Keratinocyte (primary cell): ENCODE results near the gene ZHX3. TPM values are rescaled to one million over a fixed set of nuclear protein-coding genes. Genes with fewer than 3 reads are reported as not detected.

Experiments
- DNase-seq: peaks from one replicate; pipeline ENCODE4 v3.0.0-alpha.2; 2011; ENCODE audit warnings: low read depth, missing footprints, low spot score
- FAIRE-seq: peaks from 2 replicates; lab custom pipeline; 2011; peaks lifted over from hg19 to GRCh38; lab: Jason Lieb, UNC
- H2AFZ ChIP-seq: 2 replicates; pipeline ENCODE4 v1.6.0; 2012; ENCODE audit warnings: low read length, control low read depth, inconsistent platforms; ENCODE audit not compliant: control insufficient read depth
- H3K27ac ChIP-seq: 2 replicates; pipeline ENCODE4 v1.5.1; 2011; ENCODE audit warnings: low read length; ENCODE audit not compliant: control insufficient read depth, insufficient read depth
- H3K27me3 ChIP-seq: 3 replicates; pipeline ENCODE4 v1.6.0; 2011; ENCODE audit warnings: low read length; ENCODE audit not compliant: control insufficient read depth, insufficient read depth; ENCODE audit errors: extremely low read depth
- H3K36me3 ChIP-seq, 2 experiments: 2 replicates in 1 of 2; 3 replicates in 1 of 2; pipeline ENCODE4 v1.5.1; 2011; ENCODE audit warnings: low read length in 2 of 2, mild to moderate bottlenecking in 1 of 2; ENCODE audit not compliant: control insufficient read depth in 2 of 2, insufficient read depth in 2 of 2; ENCODE audit errors: extremely low read depth in 1 of 2
- H3K4me1 ChIP-seq: 3 replicates; pipeline ENCODE4 v1.5.1; 2011; ENCODE audit warnings: low read length; ENCODE audit not compliant: control insufficient read depth, insufficient read depth; ENCODE audit errors: extremely low read depth
- H3K4me2 ChIP-seq: 3 replicates; pipeline ENCODE4 v1.6.0; 2011; ENCODE audit warnings: low read depth, low read length; ENCODE audit not compliant: control insufficient read depth, insufficient read depth; ENCODE audit errors: extremely low read depth
- H3K4me3 ChIP-seq, 3 experiments: fragments of 200-600 bp in 1 of 3; sonication (generic) in 1 of 3; 2 replicates in 2 of 3; 3 replicates in 1 of 3; pipeline ENCODE4 v1.5.1; 2011 to 2016; ENCODE audit warnings: low read length in 3 of 3, mild to moderate bottlenecking in 3 of 3, control low read depth in 2 of 3, inconsistent platforms in 1 of 3, low read depth in 1 of 3, mixed read lengths in 1 of 3, mixed run types in 1 of 3, moderate library complexity in 1 of 3; ENCODE audit not compliant: control insufficient read depth in 2 of 3, insufficient read depth in 2 of 3; ENCODE audit errors: extremely low read depth in 1 of 3
- H3K79me2 ChIP-seq: 2 replicates; pipeline ENCODE4 v1.6.0; 2012; ENCODE audit warnings: low read length; ENCODE audit not compliant: control insufficient read depth, insufficient read depth
- H3K9ac ChIP-seq: 3 replicates; pipeline ENCODE4 v1.6.0; 2011; ENCODE audit warnings: low read length; ENCODE audit not compliant: control insufficient read depth, insufficient read depth; ENCODE audit errors: extremely low read depth
- H3K9me1 ChIP-seq: 3 replicates; pipeline ENCODE4 v1.6.0; 2011; ENCODE audit warnings: low read length; ENCODE audit not compliant: control insufficient read depth, insufficient read depth; ENCODE audit errors: extremely low read depth
- H3K9me3 ChIP-seq: 2 replicates; pipeline ENCODE4 v1.5.1; 2012; ENCODE audit warnings: low read depth, low read length; ENCODE audit not compliant: control insufficient read depth
- H4K20me1 ChIP-seq: 3 replicates; pipeline ENCODE4 v1.6.0; 2011; ENCODE audit warnings: low read length; ENCODE audit not compliant: control insufficient read depth, insufficient read depth; ENCODE audit errors: extremely low read depth
- EZH2 ChIP-seq: IDR thresholded peaks from one replicate; pipeline ENCODE4 v1.6.1; 2012; ENCODE audit warnings: inconsistent platforms, mild to moderate bottlenecking, low read length, moderate library complexity
- dilution Hi-C: fragments of 300-500 bp; cut with MboI; formaldehyde crosslinking; loops from one replicate; pipeline ENCODE4 v1.7.0; 2020; ENCODE audit warnings: low sequenced_read_pairs; ENCODE audit not compliant: extremely low pct_ligation_motif_present
- polyA plus RNA-seq, 5 experiments: library from polyadenylated mRNA; depleted of rRNA in 3 of 5; stranded (reverse) in 3 of 5; stranded (forward) in 1 of 5; unstranded in 1 of 5; fragments of >200 nt; gene quantifications; 1 replicate in 1 of 5; 2 replicates in 3 of 5; 3 replicates in 1 of 5; pipeline versions ENCODE4 v1.2.1 to v1.2.3, GENCODE V29; 2011 to 2012; ENCODE audit warnings: missing spikeins in 2 of 5, low read depth in 1 of 5, low replicate concordance in 1 of 5
- TF ChIP-seq, protein P1 (sequence below), 3 experiments: IDR thresholded peaks in 1 of 3; conservative IDR thresholded peaks in 1 of 3; optimal IDR thresholded peaks in 1 of 3; 2 replicates in 2 of 3; 3 replicates in 1 of 3; pipeline versions ENCODE3 to v1.5.1; 2011; ENCODE audit warnings: low read length in 3 of 3, mild to moderate bottlenecking in 3 of 3, moderate library complexity in 2 of 3, control low read depth in 1 of 3, inconsistent platforms in 1 of 3; ENCODE audit not compliant: insufficient read depth in 2 of 3; ENCODE audit errors: extremely low read depth in 1 of 3

The ZHX3 gene
- polyA plus RNA-seq, 1 donor (not counting 4 experiments of a cell fraction or from before 2014, with no cell fraction given): 16.5 TPM

DNA sequence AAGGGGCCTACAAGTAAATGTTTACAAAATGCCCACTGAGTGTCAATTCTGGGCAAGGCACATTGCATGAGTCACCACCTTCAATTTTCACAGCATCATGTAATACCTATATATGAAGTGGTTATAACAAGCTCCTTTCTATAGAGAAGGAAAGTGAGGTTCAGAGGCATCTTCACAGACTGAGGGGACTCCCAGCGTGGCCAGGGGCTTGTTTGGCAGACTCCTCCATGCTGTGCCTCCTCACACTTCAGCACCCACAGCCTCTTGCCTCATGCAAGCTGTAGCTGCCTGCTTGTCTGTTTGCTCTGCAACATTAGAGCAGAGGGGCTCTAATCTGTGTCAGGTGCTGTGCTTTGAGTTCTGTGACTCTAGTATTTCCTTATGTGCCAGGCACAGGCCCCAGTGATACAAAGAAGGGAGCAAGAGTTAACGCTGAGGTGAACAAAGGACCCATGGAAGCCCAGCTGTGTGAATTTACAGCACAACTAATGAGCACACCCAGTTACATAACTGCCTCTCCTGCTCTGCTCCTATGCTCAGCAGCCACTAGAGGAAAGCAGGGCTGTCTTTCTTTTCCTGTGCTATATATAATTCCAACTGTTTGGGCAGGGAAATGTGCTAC lies 72.3 kb downstream of the ZHX3 start:
- H3K4me2 ChIP-seq: no peak overlapping the region
- H4K20me1 ChIP-seq: no peaks in the 10 kb centered on the region
- TF ChIP-seq, protein P1, sequence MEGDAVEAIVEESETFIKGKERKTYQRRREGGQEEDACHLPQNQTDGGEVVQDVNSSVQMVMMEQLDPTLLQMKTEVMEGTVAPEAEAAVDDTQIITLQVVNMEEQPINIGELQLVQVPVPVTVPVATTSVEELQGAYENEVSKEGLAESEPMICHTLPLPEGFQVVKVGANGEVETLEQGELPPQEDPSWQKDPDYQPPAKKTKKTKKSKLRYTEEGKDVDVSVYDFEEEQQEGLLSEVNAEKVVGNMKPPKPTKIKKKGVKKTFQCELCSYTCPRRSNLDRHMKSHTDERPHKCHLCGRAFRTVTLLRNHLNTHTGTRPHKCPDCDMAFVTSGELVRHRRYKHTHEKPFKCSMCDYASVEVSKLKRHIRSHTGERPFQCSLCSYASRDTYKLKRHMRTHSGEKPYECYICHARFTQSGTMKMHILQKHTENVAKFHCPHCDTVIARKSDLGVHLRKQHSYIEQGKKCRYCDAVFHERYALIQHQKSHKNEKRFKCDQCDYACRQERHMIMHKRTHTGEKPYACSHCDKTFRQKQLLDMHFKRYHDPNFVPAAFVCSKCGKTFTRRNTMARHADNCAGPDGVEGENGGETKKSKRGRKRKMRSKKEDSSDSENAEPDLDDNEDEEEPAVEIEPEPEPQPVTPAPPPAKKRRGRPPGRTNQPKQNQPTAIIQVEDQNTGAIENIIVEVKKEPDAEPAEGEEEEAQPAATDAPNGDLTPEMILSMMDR (optimal IDR thresholded peaks at IDR 0.05 in 1 of 3, IDR thresholded peaks at IDR 0.05 in 1 of 3, conservative IDR thresholded peaks at IDR 0.05 in 1 of 3; ENCODE audit: extremely low read depth in 1 of 3, insufficient read depth in 2 of 3, low read length in 3 of 3): no peak
- no peak for TF ChIP-seq EZH2
- no peak overlapping the region for H3K27ac ChIP-seq
- no peak for DNase-seq
- dilution Hi-C loops: no loop called here
- no peak overlapping the region for H3K9ac ChIP-seq
- H3K79me2 ChIP-seq: no peaks in the 10 kb centered on the region
- no peak overlapping the region for H3K4me3 ChIP-seq
- no peaks in the 10 kb centered on the region for H3K9me1 ChIP-seq
- H3K9me3 ChIP-seq: no peaks in the 10 kb centered on the region
- H3K36me3 ChIP-seq: no peaks in the 10 kb centered on the region
- no peak for FAIRE-seq
- no peak overlapping the region for H2AFZ ChIP-seq
- H3K27me3 ChIP-seq: no peaks in the 10 kb centered on the region
- H3K4me1 ChIP-seq: peaks cover 16% of the 10 kb centered on the region

DNA sequence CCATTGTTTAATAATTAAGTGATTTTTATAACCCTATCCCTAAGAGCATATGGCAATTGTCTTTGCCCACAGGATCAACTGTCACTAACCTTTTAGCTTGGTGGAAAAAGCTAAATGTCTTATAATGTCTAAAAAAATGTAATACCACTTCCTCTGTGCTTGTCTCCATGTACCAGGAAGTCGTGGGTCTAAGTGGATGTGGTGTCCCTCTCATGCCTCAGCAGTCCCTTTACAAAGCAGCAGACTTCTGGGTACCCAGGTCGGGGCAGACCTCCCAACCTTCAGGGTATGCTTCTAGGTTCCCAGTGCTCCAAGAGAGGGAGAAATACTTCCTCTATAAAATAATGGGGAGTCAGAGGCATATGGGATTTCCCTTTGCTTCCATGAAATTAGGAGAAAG lies 74.7 kb downstream of the ZHX3 start:
- H3K4me3 ChIP-seq: no peak overlapping the region
- dilution Hi-C loops: no loop called here
- H3K4me2 ChIP-seq: no peak overlapping the region
- H4K20me1 ChIP-seq: no peaks in the 10 kb centered on the region
- H3K27me3 ChIP-seq: no peaks in the 10 kb centered on the region
- H3K27ac ChIP-seq: no peak overlapping the region
- no peak overlapping the region for H2AFZ ChIP-seq
- peaks cover under 1% of the 10 kb centered on the region for H3K79me2 ChIP-seq
- H3K9ac ChIP-seq: no peak overlapping the region
- FAIRE-seq (no peak), DNase-seq (no peak)
- TF ChIP-seq, protein P1 (optimal IDR thresholded peaks at IDR 0.05 in 1 of 3, IDR thresholded peaks at IDR 0.05 in 1 of 3, conservative IDR thresholded peaks at IDR 0.05 in 1 of 3; ENCODE audit: extremely low read depth in 1 of 3, insufficient read depth in 2 of 3, low read length in 3 of 3): no peak
- no peak for TF ChIP-seq EZH2
- H3K4me1 ChIP-seq: no peaks in the 10 kb centered on the region
- H3K9me3 ChIP-seq: no peaks in the 10 kb centered on the region
- H3K9me1 ChIP-seq: no peaks in the 10 kb centered on the region
- H3K36me3 ChIP-seq: no peaks in the 10 kb centered on the region
